CD14-positive monocyte (primary cell): ENCODE measurements around the gene ZDHHC14. TPM values are rescaled to one million over a fixed set of nuclear protein-coding genes. Genes with fewer than 3 reads are reported as not detected.
A peak's percentile ranks its signal among the peaks of the same experiment; 100 is the strongest.

Experiments
- DNase-seq, 3 donors: peaks; one replicate each; pipeline ENCODE4 v3.0.0-alpha.2; 2011 to 2022
- H2AFZ ChIP-seq: 2 replicates; pipeline ENCODE4 v1.6.0; 2012; ENCODE audit warnings: mild to moderate bottlenecking, low read depth, low read length, inconsistent platforms; ENCODE audit not compliant: insufficient read depth, poor library complexity, severe bottlenecking
- H3K27ac ChIP-seq, 2 donors: 1 replicate in 1 of 2; 2 replicates in 1 of 2; pipeline ENCODE4 v1.5.1; 2012 to 2013; ENCODE audit warnings: low read length in 2 of 2, control low read depth in 1 of 2, inconsistent platforms in 1 of 2, low read depth in 1 of 2, mild to moderate bottlenecking in 1 of 2
- H3K27me3 ChIP-seq, 2 donors: one replicate each; pipeline versions ENCODE4 v1.6.0 to v1.6.1; 2011 to 2013; ENCODE audit warnings: low read length in 2 of 2; ENCODE audit not compliant: control insufficient read depth in 2 of 2, insufficient read depth in 2 of 2
- H3K36me3 ChIP-seq, 2 donors: replicated peaks in 1 of 2; 1 replicate in 1 of 2; 2 replicates in 1 of 2; pipeline versions ENCODE4 v1.5.1 to v1.6.1; 2012 to 2013; ENCODE audit warnings: low read length in 2 of 2, control low read depth in 1 of 2, inconsistent platforms in 1 of 2, mild to moderate bottlenecking in 1 of 2; ENCODE audit not compliant: insufficient read depth in 2 of 2, control insufficient read depth in 1 of 2
- H3K4me1 ChIP-seq, 2 donors: 1 replicate in 1 of 2; 2 replicates in 1 of 2; pipeline versions ENCODE4 v1.5.1 to v1.6.1; 2012 to 2013; ENCODE audit warnings: low read length in 2 of 2, control low read depth in 1 of 2, inconsistent platforms in 1 of 2, mild to moderate bottlenecking in 1 of 2, moderate library complexity in 1 of 2; ENCODE audit not compliant: insufficient read depth in 2 of 2, control insufficient read depth in 1 of 2
- H3K4me2 ChIP-seq: replicated peaks from 2 replicates; pipeline ENCODE3; 2012; ENCODE audit warnings: low read length, moderate library complexity, mild to moderate bottlenecking; ENCODE audit not compliant: poor library complexity, severe bottlenecking; ENCODE audit errors: extremely low read depth
- H3K4me3 ChIP-seq, 3 experiments: fragments of 200-600 bp in 1 of 3; sonication (generic) in 1 of 3; replicated peaks in 1 of 3; 1 replicate in 2 of 3; 2 replicates in 1 of 3; pipeline ENCODE4 v1.5.1; 2011 to 2013; ENCODE audit warnings: low read length in 3 of 3, mild to moderate bottlenecking in 3 of 3, control low read depth in 2 of 3, low read depth in 2 of 3, inconsistent platforms in 1 of 3, moderate library complexity in 1 of 3
- H3K79me2 ChIP-seq: 2 replicates; pipeline ENCODE4 v1.6.0; 2012; ENCODE audit warnings: mild to moderate bottlenecking, control low read depth, inconsistent platforms, low read length, moderate library complexity; ENCODE audit not compliant: insufficient read depth
- H3K9ac ChIP-seq: 2 replicates; pipeline ENCODE4 v1.6.0; 2017; ENCODE audit warnings: low read length, mild to moderate bottlenecking; ENCODE audit not compliant: insufficient read depth, poor library complexity, severe bottlenecking
- H3K9me3 ChIP-seq, 2 donors: replicated peaks in 1 of 2; 1 replicate in 1 of 2; 2 replicates in 1 of 2; pipeline versions ENCODE4 v1.5.1 to v1.6.1; 2012 to 2013; ENCODE audit warnings: low read length in 2 of 2, control low read depth in 1 of 2; ENCODE audit not compliant: control insufficient read depth in 1 of 2, insufficient read depth in 1 of 2
- H4K20me1 ChIP-seq: 2 replicates; pipeline ENCODE4 v1.6.0; 2012; ENCODE audit warnings: mild to moderate bottlenecking, low read length, control low read depth, moderate library complexity; ENCODE audit not compliant: insufficient read depth
- H3K27ac Mint-ChIP-seq, 7 donors: one replicate each; pipeline ENCODE4 v1.8.0; 2020; ENCODE audit warnings: mild to moderate bottlenecking in 7 of 7, mixed read lengths in 7 of 7, moderate library complexity in 6 of 7, inconsistent platforms in 2 of 7
- H3K27me3 Mint-ChIP-seq, 3 donors: one replicate each; pipeline ENCODE4 v1.8.0; 2021 to 2022; ENCODE audit warnings: low read depth in 3 of 3, mild to moderate bottlenecking in 3 of 3, mixed read lengths in 3 of 3, moderate library complexity in 3 of 3, inconsistent platforms in 1 of 3
- H3K36me3 Mint-ChIP-seq, 2 donors: one replicate each; pipeline ENCODE4 v1.8.0; 2020; ENCODE audit warnings: mixed read lengths in 2 of 2, inconsistent platforms in 1 of 2, mild to moderate bottlenecking in 1 of 2
- H3K4me1 Mint-ChIP-seq: one replicate; pipeline ENCODE4 v1.8.0; 2020; ENCODE audit warnings: mild to moderate bottlenecking, mixed read lengths
- H3K4me3 Mint-ChIP-seq, 2 donors: one replicate each; pipeline ENCODE4 v1.8.0; 2020; ENCODE audit warnings: mild to moderate bottlenecking in 2 of 2, mixed read lengths in 2 of 2, moderate library complexity in 1 of 2
- H3K9me3 Mint-ChIP-seq, 7 donors: one replicate each; pipeline ENCODE4 v1.8.0; 2020 to 2022; ENCODE audit warnings: mixed read lengths in 7 of 7, mild to moderate bottlenecking in 6 of 7, moderate library complexity in 6 of 7, inconsistent platforms in 2 of 7
- CTCF ChIP-seq: fragments of 200-600 bp; IDR thresholded peaks from one replicate; pipeline ENCODE4 v1.8.0; 2022; ENCODE audit warnings: antibody characterized with exemption, mild to moderate bottlenecking
- WGBS: methylation state at CpG from one replicate; pipeline ENCODE4 v1.1.5; 2013; ENCODE audit warnings: missing lambda C conversion rate; ENCODE audit not compliant: insufficient coverage; 5-methylcytosine and 5-hydroxymethylcytosine counted together
- intact Hi-C, 2 donors: fragments of 100-400 bp; cut with micrococcal nuclease; formaldehyde crosslinking; loops; one replicate each; pipeline versions ENCODE4 v1.15.0 to v1.15.1; 2023
- polyA plus RNA-seq, 3 donors: library from polyadenylated mRNA; depleted of rRNA in 1 of 3; unstranded in 2 of 3; stranded (reverse) in 1 of 3; fragments of 300-500 nt in 2 of 3; fragments of >200 nt in 1 of 3; fragmentation: Illumina TruSeq in 2 of 3; gene quantifications; 1 replicate in 2 of 3; 2 replicates in 1 of 3; pipeline ENCODE4 v1.2.3, GENCODE V29; 2012 to 2021

The ZDHHC14 gene
- polyA plus RNA-seq, 3 donors = 0.30 to 1.7 (median 0.93) TPM

GRCh38 chr6:157561929-157562810 lies 181.2 kb downstream of the ZDHHC14 start:
- H3K4me3 ChIP-seq = no peak overlapping the region
- H3K27me3 Mint-ChIP-seq = peaks cover 0 to 3% (median 0%) of the 10 kb centered on the region in 3 donors
- no peaks in the 10 kb centered on the region for H3K9me3 ChIP-seq
- 75% methylated on average over 11 of the region's 15 CpGs for WGBS
- H3K9ac ChIP-seq = no peak overlapping the region
- no peak overlapping the region for H2AFZ ChIP-seq
- H3K4me3 Mint-ChIP-seq = no peak overlapping the region
- H3K27ac ChIP-seq = no peak overlapping the region
- H3K4me2 ChIP-seq = no peak overlapping the region
- intact Hi-C loops = no loop called here
- no peaks in the 10 kb centered on the region for H3K79me2 ChIP-seq
- peaks cover 0 to 8% of the 10 kb centered on the region in 2 donors for H3K36me3 Mint-ChIP-seq
- no peaks in the 10 kb centered on the region for H3K27me3 ChIP-seq
- peak overlapping the region in 1 of 7 donors; percentile 4 for H3K27ac Mint-ChIP-seq
- H3K36me3 ChIP-seq = no peaks in the 10 kb centered on the region
- peaks cover 6% of the 10 kb centered on the region in 2 donors for H3K4me1 ChIP-seq
- H4K20me1 ChIP-seq = no peaks in the 10 kb centered on the region
- peaks cover 0 to 3% (median 0%) of the 10 kb centered on the region in 7 donors for H3K9me3 Mint-ChIP-seq
- no peak for DNase-seq
- no peak for TF ChIP-seq CTCF
- peaks cover 15% of the 10 kb centered on the region for H3K4me1 Mint-ChIP-seq

- Histone ChIP-seq H2AFZ (no peak overlapping the region), H3K27ac (no peak overlapping the region), H3K4me2 (no peak overlapping the region), H3K4me1 (no peaks in the 10 kb centered on the region), H3K27me3 (no peaks in the 10 kb centered on the region), H3K9ac (no peak overlapping the region), H3K36me3 (no peaks in the 10 kb centered on the region), H3K9me3 (no peaks in the 10 kb centered on the region), H3K79me2 (no peaks in the 10 kb centered on the region), H4K20me1 (no peaks in the 10 kb centered on the region), H3K4me3 (no peak overlapping the region)
- intact Hi-C loops = no loop called here
- Mint-ChIP-seq H3K4me3 (no peak overlapping the region), H3K9me3 (peaks cover 0 to 4% (median 0%) of the 10 kb centered on the region in 7 donors), H3K27ac (no peak overlapping the region), H3K4me1 (peaks cover 9% of the 10 kb centered on the region), H3K27me3 (peaks cover 0 to 3% (median 0%) of the 10 kb centered on the region in 3 donors), H3K36me3 (peaks cover 0 to 8% of the 10 kb centered on the region in 2 donors)
- TF ChIP-seq CTCF = no peak
- 72% methylated on average over 7 of the region's 11 CpGs for WGBS
- DNase-seq = no peak
Measured at GRCh38 chr6:157562997-157563396, 182.0 kb downstream of the ZDHHC14 start.
